ENCODE data around the gene EXOC3L4. TPM values are rescaled to one million over a fixed set of nuclear protein-coding genes. Genes with fewer than 3 reads are reported as not detected.

Gene EXOC3L4
- total and polyA plus RNA-seq, 9 of the 15 experiments (the other 6 are each of a cell fraction or from before 2014, with no cell fraction given) = 0.10 to 6.7 (median 0.98) TPM; not detected in 1

- TF ChIP-seq SNIP1 (IDR thresholded peaks at IDR 0.05; ENCODE audit: low read depth) = no peak
Measured at GRCh38 chr14:103146141-103146709, 51.7 kb downstream of the EXOC3L4 start (continued).

- Histone ChIP-seq H3K4me3 (no peak overlapping the region), H3K27ac (ENCODE audit: extremely low read depth, low read depth, low read length) (no peak overlapping the region), H4K20me1 (replicated peaks; ENCODE audit: control insufficient read depth, insufficient read depth, low read length) (no peaks in the 10 kb centered on the region), H3K4me1 (replicated peaks in 1 of 2; ENCODE audit: control insufficient read depth in 2 of 2, insufficient read depth in 2 of 2, low read length in 2 of 2) (no peaks in the 10 kb centered on the region; a peak in 1 of 5 replicates), H3K27me3 (ENCODE audit: control insufficient read depth in 2 of 2, insufficient read depth in 2 of 2, low read length in 2 of 2) (peaks cover 0 to 12% of the 10 kb centered on the region in 2 experiments; a peak in 3 of 5 replicates), H3K9me1 (ENCODE audit: control insufficient read depth, insufficient read depth, low read length) (no peaks in the 10 kb centered on the region), H3K4me2 (ENCODE audit: insufficient read depth, low read length) (no peak overlapping the region), H3K9me3 (replicated peaks; ENCODE audit: control insufficient read depth, insufficient read depth, low read depth, low read length) (no peaks in the 10 kb centered on the region), H3K36me3 (ENCODE audit: control insufficient read depth, insufficient read depth, low read length) (no peaks in the 10 kb centered on the region), H2AFZ (ENCODE audit: low read depth, low read length) (no peak overlapping the region), H3K79me2 (ENCODE audit: control insufficient read depth, insufficient read depth, low read length) (no peaks in the 10 kb centered on the region), H3K9ac (ENCODE audit: insufficient read depth in 1 of 2, low read depth in 2 of 2, low read length in 2 of 2) (no peak overlapping the region)
- ATAC-seq (no peak), DNase-seq (ENCODE audit: extremely low read depth in 1 of 4, low spot score in 3 of 4) (no peak), FAIRE-seq (no peak)
- ChIA-PET CTCF (ENCODE audit: low intra/inter-chr PET ratio) (no interaction called here), POLR2A (interaction anchor here (0.6 kb wide), 1 partner anchor 12 kb away, joined by 4 read pairs; no protein-coding TSS in a partner anchor)
- intact Hi-C loops (cut with micrococcal nuclease) = no loop called here
- TF ChIP-seq ATF3 (IDR thresholded peaks at IDR 0.05) (0 out of 2 replicates have a peak, but pooled peaks have one; percentile 40), ATF3 (CRISPR knock-in tag; conservative IDR thresholded peaks at IDR 0.05) (no peak), NCOA4 (IDR thresholded peaks at IDR 0.05; ENCODE audit: partially characterized antibody) (no peak), TAF7 (tag; IDR thresholded peaks at IDR 0.05) (no peak), SMAD1 (IDR thresholded peaks at IDR 0.05; ENCODE audit: low read depth, low read length, partially characterized antibody) (no peak), RBM15 (IDR thresholded peaks at IDR 0.05; ENCODE audit: insufficient read depth, low read length) (no peak)
- in situ Hi-C loops (cut with MboI) = no loop called here
- BruUV-seq (replicated peaks) = no TSS peak
- WGBS (ENCODE audit: insufficient coverage, low coverage, missing lambda C conversion rate) = 15% methylated on average over 10 of the region's 10 CpGs
Measured at GRCh38 chr14:103149351-103150237, 55.1 kb downstream of the EXOC3L4 start.
